Mesenchymal stem cell (in vitro differentiated cells and primary cell): ENCODE data around the gene HID1.

Source experiments
- DNase-seq: peaks from one replicate; pipeline ENCODE4 v3.0.0-alpha.2; 2013
- H2AFZ ChIP-seq: one replicate; pipeline ENCODE4 v1.6.1; 2013; ENCODE audit warnings: low read depth, mild to moderate bottlenecking, control low read depth, inconsistent platforms, low read length, moderate library complexity
- H2AK5ac ChIP-seq: 2 replicates; pipeline ENCODE4 v1.6.1; 2013; ENCODE audit warnings: low read length, moderate library complexity, mild to moderate bottlenecking, inconsistent platforms; ENCODE audit not compliant: severe bottlenecking
- H2BK120ac ChIP-seq: one replicate; pipeline ENCODE4 v1.6.1; 2013; ENCODE audit warnings: low read depth, mild to moderate bottlenecking, inconsistent platforms, low read length, moderate library complexity
- H2BK12ac ChIP-seq, 2 experiments: one replicate each; pipeline ENCODE4 v1.6.1; 2013; ENCODE audit warnings: inconsistent platforms in 2 of 2, low read length in 2 of 2, mild to moderate bottlenecking in 2 of 2, moderate library complexity in 2 of 2, control low read depth in 1 of 2
- H2BK15ac ChIP-seq: one replicate; pipeline ENCODE4 v1.6.1; 2013; ENCODE audit warnings: mild to moderate bottlenecking, low read depth, inconsistent platforms; ENCODE audit not compliant: poor library complexity, severe bottlenecking
- H2BK5ac ChIP-seq: 2 replicates; pipeline ENCODE4 v1.6.1; 2013; ENCODE audit warnings: low read depth, mild to moderate bottlenecking, low read length, control low read depth, inconsistent platforms; ENCODE audit not compliant: poor library complexity, severe bottlenecking
- H3K14ac ChIP-seq, 2 experiments: one replicate each; pipeline ENCODE4 v1.6.1; 2013; ENCODE audit warnings: inconsistent platforms in 2 of 2, low read length in 2 of 2, control low read depth in 1 of 2, mild to moderate bottlenecking in 1 of 2, moderate library complexity in 1 of 2
- H3K18ac ChIP-seq, 2 experiments: one replicate each; pipeline ENCODE4 v1.6.1; 2013; ENCODE audit warnings: inconsistent platforms in 2 of 2, low read length in 2 of 2, control low read depth in 1 of 2, low read depth in 1 of 2, mild to moderate bottlenecking in 1 of 2
- H3K23ac ChIP-seq, 2 experiments: one replicate each; pipeline ENCODE4 v1.6.1; 2013; ENCODE audit warnings: inconsistent platforms in 2 of 2, low read length in 2 of 2, mild to moderate bottlenecking in 2 of 2, moderate library complexity in 2 of 2, control low read depth in 1 of 2
- H3K27ac ChIP-seq: 2 replicates; pipeline ENCODE4 v1.5.1; 2013; ENCODE audit warnings: mild to moderate bottlenecking, moderate library complexity, low read length, control low read depth, inconsistent platforms; ENCODE audit not compliant: poor library complexity, severe bottlenecking
- H3K27me3 ChIP-seq, 2 experiments: 2 replicates each; pipeline versions ENCODE4 v1.6.1 to v1.7.0; 2013; ENCODE audit warnings: low read length in 2 of 2, mild to moderate bottlenecking in 2 of 2, moderate library complexity in 2 of 2, control low read depth in 1 of 2, inconsistent platforms in 1 of 2; ENCODE audit not compliant: control insufficient read depth in 1 of 2, insufficient read depth in 1 of 2
- H3K36me3 ChIP-seq, 2 experiments: 2 replicates each; pipeline versions ENCODE4 v1.6.1 to v1.7.0; 2013; ENCODE audit warnings: low read length in 2 of 2, control low read depth in 1 of 2, inconsistent platforms in 1 of 2, low read depth in 1 of 2, mild to moderate bottlenecking in 1 of 2; ENCODE audit not compliant: insufficient read depth in 2 of 2, control insufficient read depth in 1 of 2
- H3K4ac ChIP-seq, 2 experiments: one replicate each; pipeline ENCODE4 v1.6.1; 2013; ENCODE audit warnings: inconsistent platforms in 2 of 2, low read length in 2 of 2, mild to moderate bottlenecking in 2 of 2, moderate library complexity in 2 of 2, control low read depth in 1 of 2, low read depth in 1 of 2
- H3K4me1 ChIP-seq: 2 replicates; pipeline ENCODE4 v1.6.1; 2013; ENCODE audit warnings: low read depth, low read length, control low read depth; ENCODE audit not compliant: control insufficient read depth, insufficient read depth
- H3K4me2 ChIP-seq: 2 replicates; pipeline ENCODE4 v1.6.1; 2013; ENCODE audit warnings: low read length, mild to moderate bottlenecking, inconsistent platforms; ENCODE audit not compliant: poor library complexity, severe bottlenecking
- H3K4me3 ChIP-seq, 2 experiments: 2 replicates each; pipeline versions ENCODE4 v1.5.1 to v1.7.0; 2013; ENCODE audit warnings: low read length in 2 of 2, mild to moderate bottlenecking in 2 of 2, control low read depth in 1 of 2, low read depth in 1 of 2; ENCODE audit not compliant: insufficient read depth in 1 of 2
- H3K79me1 ChIP-seq: replicated peaks from 2 replicates; pipeline ENCODE4 v1.6.1; 2013; ENCODE audit warnings: mild to moderate bottlenecking, control low read depth, low read length, inconsistent platforms; ENCODE audit not compliant: poor library complexity, severe bottlenecking
- H3K9ac ChIP-seq: 2 replicates; pipeline ENCODE4 v1.7.0; 2013; ENCODE audit warnings: mild to moderate bottlenecking, low read length, moderate library complexity
- H3K9me3 ChIP-seq: 2 replicates; pipeline ENCODE4 v1.7.0; 2013; ENCODE audit warnings: mild to moderate bottlenecking, low read length; ENCODE audit not compliant: control insufficient read depth
- H4K8ac ChIP-seq: one replicate; pipeline ENCODE4 v1.6.1; 2013; ENCODE audit warnings: inconsistent platforms, mild to moderate bottlenecking, low read length, moderate library complexity
- H4K91ac ChIP-seq: one replicate; pipeline ENCODE4 v1.6.1; 2013; ENCODE audit warnings: mild to moderate bottlenecking, low read length, inconsistent platforms
- WGBS: methylation state at CpG from one replicate; pipeline ENCODE4 v1.1.7; 2013; ENCODE audit warnings: mixed read lengths; 5-methylcytosine and 5-hydroxymethylcytosine counted together

HID1 gene

GRCh38 chr17:74987909-74988711 is 15.6 kb upstream of the HID1 start:
- Histone ChIP-seq H3K27me3 (no peaks in the 10 kb centered on the region), H2AFZ (peak overlapping the region; percentile 84), H2BK5ac (peak overlapping the region; percentile 66), H3K23ac (peak overlapping the region in 1 of 2 experiments; percentile 48), H3K4me2 (peak overlapping the region; percentile 81), H3K18ac (peak overlapping the region; percentile 90 to 95), H3K36me3 (peaks cover 0 to 8% of the 10 kb centered on the region in 2 experiments), H2BK15ac (peak overlapping the region; percentile 90), H3K4me3 (peak overlapping the region; percentile 80 to 95), H3K27ac (peak overlapping the region; percentile 80), H4K8ac (peak overlapping the region; percentile 91), H3K79me1 (peaks cover 30% of the 10 kb centered on the region), H3K14ac (peak overlapping the region in 1 of 2 experiments; percentile 81), H3K9me3 (no peaks in the 10 kb centered on the region), H3K9ac (peak overlapping the region; percentile 100), H3K4me1 (peaks cover 25% of the 10 kb centered on the region), H2AK5ac (peak overlapping the region; percentile 94), H2BK12ac (peak overlapping the region in 1 of 2 experiments; percentile 29), H2BK120ac (peak overlapping the region; percentile 81), H3K4ac (peak overlapping the region in 1 of 2 experiments; percentile 81), H4K91ac (peak overlapping the region; percentile 97)
- peak; percentile 89 for DNase-seq
- under 1% methylated on average over 43 of the region's 76 CpGs for WGBS

GRCh38 chr17:74987418-74987908 is 14.9 kb upstream of the HID1 start, which contains the start of gene CDR2L:
TSS of gene CDR2L (plus strand) at chr17:74987632. CDS start at chr17:74988044, 412 bp downstream.
- Histone ChIP-seq H2AK5ac (no peak within 1 kb of the TSS), H2BK5ac (peak within 1 kb of the TSS; percentile 66), H3K4me2 (peak within 1 kb of the TSS; percentile 81), H3K27ac (peak within 1 kb of the TSS; percentile 80), H3K9me3 (no peaks in the 10 kb centered on the region), H3K4me3 (peak within 1 kb of the TSS; percentile 80 to 95), H3K79me1 (peaks cover 25% of the 10 kb centered on the region), H3K4ac (peak within 1 kb of the TSS in 1 of 2 experiments; percentile 81), H2BK15ac (peak within 1 kb of the TSS; percentile 90), H3K27me3 (no peaks in the 10 kb centered on the region), H3K14ac (peak within 1 kb of the TSS in 1 of 2 experiments; percentile 81), H2AFZ (peak within 1 kb of the TSS; percentile 84), H4K8ac (peak within 1 kb of the TSS; percentile 91), H3K9ac (peak within 1 kb of the TSS; percentile 100), H3K18ac (peak within 1 kb of the TSS; percentile 90 to 95), H2BK120ac (peak within 1 kb of the TSS; percentile 81), H3K23ac (peak within 1 kb of the TSS in 1 of 2 experiments; percentile 48), H2BK12ac (peak within 1 kb of the TSS in 1 of 2 experiments; percentile 29), H4K91ac (peak within 1 kb of the TSS; percentile 97), H3K36me3 (peaks cover 0 to 6% of the 10 kb centered on the region in 2 experiments), H3K4me1 (peaks cover 26% of the 10 kb centered on the region)
- WGBS, result under 1% methylated on average over 28 of the region's 51 CpGs
- DNase-seq, result peak; percentile 94

- peaks cover 24% of the 10 kb centered on the region for H3K79me1 ChIP-seq
- no peak overlapping the region for H4K8ac ChIP-seq
Observed at GRCh38 chr17:74986206-74986576, 13.6 kb upstream of the HID1 start.

More at GRCh38 chr17:74986206-74986576, 13.6 kb upstream of the HID1 start:
- no peak overlapping the region for H3K4me2 ChIP-seq
- no peaks in the 10 kb centered on the region for H3K27me3 ChIP-seq
- H3K4me1 ChIP-seq, result peaks cover 27% of the 10 kb centered on the region
- DNase-seq, result no peak
- peaks cover 0 to 6% of the 10 kb centered on the region in 2 experiments for H3K36me3 ChIP-seq
- H3K23ac ChIP-seq, result no peak overlapping the region
- H2BK120ac ChIP-seq, result no peak overlapping the region
- no peak overlapping the region for H3K4ac ChIP-seq
- no peak overlapping the region for H2BK15ac ChIP-seq
- H3K9me3 ChIP-seq, result no peaks in the 10 kb centered on the region
- H4K91ac ChIP-seq, result no peak overlapping the region
- H2BK12ac ChIP-seq, result no peak overlapping the region
- no peak overlapping the region for H2AFZ ChIP-seq
- no peak overlapping the region for H2BK5ac ChIP-seq
- no peak overlapping the region for H2AK5ac ChIP-seq
- no peak overlapping the region for H3K27ac ChIP-seq
- no peak overlapping the region for H3K14ac ChIP-seq
- H3K18ac ChIP-seq, result no peak overlapping the region
- no peak overlapping the region for H3K4me3 ChIP-seq
- no peak overlapping the region for H3K9ac ChIP-seq
- WGBS, result 100% methylated on average over 1 of the region's 3 CpGs
